Thymus (tissue), 14 donors: ENCODE data around the gene PPP1R2B. TPM values are rescaled to one million over a fixed set of nuclear protein-coding genes. Genes with fewer than 3 reads are reported as not detected.

Experiments
- DNase-seq, 9 donors: peaks; one replicate each; pipeline ENCODE4 v3.0.0-alpha.2; 2013; ENCODE audit warnings: low spot score in 9 of 9, low read depth in 6 of 9, missing footprints in 1 of 9
- H3K27ac ChIP-seq, 2 donors: one replicate each; pipeline ENCODE4 v1.5.1; 2013; ENCODE audit warnings: control low read depth in 1 of 2, low read depth in 1 of 2, low read length in 1 of 2, mild to moderate bottlenecking in 1 of 2, moderate library complexity in 1 of 2
- H3K27me3 ChIP-seq, 2 donors: one replicate each; pipeline ENCODE4 v1.5.1; 2013; ENCODE audit warnings: low read length in 1 of 2; ENCODE audit not compliant: control insufficient read depth in 2 of 2, insufficient read depth in 1 of 2
- H3K36me3 ChIP-seq, 2 donors: one replicate each; pipeline ENCODE4 v1.5.1; 2013; ENCODE audit warnings: low read length in 1 of 2, mild to moderate bottlenecking in 1 of 2, moderate library complexity in 1 of 2; ENCODE audit not compliant: control insufficient read depth in 2 of 2, insufficient read depth in 2 of 2
- H3K4me1 ChIP-seq, 2 donors: one replicate each; pipeline ENCODE4 v1.5.1; 2013; ENCODE audit warnings: low read length in 2 of 2; ENCODE audit not compliant: control insufficient read depth in 2 of 2, insufficient read depth in 2 of 2
- H3K4me3 ChIP-seq, 2 donors: one replicate each; pipeline ENCODE4 v1.5.1; 2013; ENCODE audit warnings: low read length in 2 of 2, control low read depth in 1 of 2, mild to moderate bottlenecking in 1 of 2
- H3K9me3 ChIP-seq, 2 donors: one replicate each; pipeline ENCODE4 v1.5.1; 2013; ENCODE audit warnings: low read length in 1 of 2, mild to moderate bottlenecking in 1 of 2; ENCODE audit not compliant: control insufficient read depth in 2 of 2, insufficient read depth in 1 of 2
- WGBS: extraction: QIAGEN DNeasy Blood & Tissue Kit; methylation state at CpG from one replicate; pipeline ENCODE4 v1.1.7; 2013; 5-methylcytosine and 5-hydroxymethylcytosine counted together
- long read RNA-seq, 10 donors: transcript quantifications; one replicate each; lab custom pipeline, GENCODE V29; 2026
- polyA plus RNA-seq: library from polyadenylated mRNA; stranded (reverse); fragments of 200-250 nt; gene quantifications from one replicate; pipeline ENCODE4 v1.2.3, GENCODE V29; 2013
- total RNA-seq: library from RNA; stranded (reverse); fragments of 120-200 nt; gene quantifications from one replicate; pipeline ENCODE4 v1.2.4, GENCODE V29; 2013
- donor health status: healthy.

PPP1R2B gene
- 0.14 TPM for total RNA-seq
- 0.07 TPM for polyA plus RNA-seq
- long read RNA-seq, donor 1 = 0 reads
- long read RNA-seq, donor 2 = 0 reads
- long read RNA-seq, donor 3 = 0 reads
- long read RNA-seq, donor 4 = 0 reads
- long read RNA-seq, donor 5 = 0 reads
- long read RNA-seq, donor 6 = 0 reads
- long read RNA-seq, donor 7, partial matches to known transcripts = 0 of 1 reads
- long read RNA-seq, donor 7, other reads (novel, unspliced or antisense) = 0 of 1 reads
- long read RNA-seq, donor 8 = 0 reads
- long read RNA-seq, donor 9 = 0 reads
- long read RNA-seq, donor 10, partial matches to known transcripts = 0 of 1 reads
- long read RNA-seq, donor 10, other reads (novel, unspliced or antisense) = 0 of 1 reads

DNA sequence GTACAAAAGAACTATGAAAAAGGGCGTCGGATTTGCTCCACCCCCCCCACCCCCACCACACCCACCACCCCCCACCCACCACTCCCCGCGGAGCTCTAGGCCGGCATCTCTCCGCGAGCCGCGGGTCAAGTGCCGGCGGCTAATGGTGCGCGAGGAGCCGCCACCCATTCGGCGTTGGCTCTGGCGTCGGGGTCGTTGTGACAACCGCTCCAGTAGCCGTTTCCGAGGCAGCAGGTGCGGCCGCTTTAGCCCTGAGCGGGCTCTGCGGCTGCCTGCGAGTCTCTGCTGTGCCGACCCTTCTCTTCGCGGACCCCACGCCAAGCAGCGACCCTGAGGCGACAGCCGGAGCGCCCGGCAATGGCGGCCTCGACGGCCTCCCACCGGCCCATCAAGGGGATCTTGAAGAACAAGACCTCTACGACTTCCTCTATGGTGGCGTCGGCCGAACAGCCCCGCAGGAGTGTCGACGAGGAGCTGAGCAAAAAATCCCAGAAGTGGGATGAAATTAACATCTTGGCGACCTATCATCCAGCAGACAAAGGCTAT lies at the start of gene PPP1R2B:
Gene PPP1R2B, plus strand, starts transcription at position 90 of the 546 bp plus-strand sequence. Its CDS starts 268 bp downstream, at position 358.
- H3K36me3 ChIP-seq = no peaks in the 10 kb centered on the region
- no peaks in the 10 kb centered on the region for H3K9me3 ChIP-seq
- no peaks in the 10 kb centered on the region for H3K4me1 ChIP-seq
- no peak for DNase-seq
- WGBS = 52% methylated on average over 48 of the region's 48 CpGs
- peaks cover 0 to 13% of the 10 kb centered on the region in 2 donors for H3K27me3 ChIP-seq
- H3K4me3 ChIP-seq = no peak within 1 kb of the TSS
- no peak within 1 kb of the TSS for H3K27ac ChIP-seq

DNA sequence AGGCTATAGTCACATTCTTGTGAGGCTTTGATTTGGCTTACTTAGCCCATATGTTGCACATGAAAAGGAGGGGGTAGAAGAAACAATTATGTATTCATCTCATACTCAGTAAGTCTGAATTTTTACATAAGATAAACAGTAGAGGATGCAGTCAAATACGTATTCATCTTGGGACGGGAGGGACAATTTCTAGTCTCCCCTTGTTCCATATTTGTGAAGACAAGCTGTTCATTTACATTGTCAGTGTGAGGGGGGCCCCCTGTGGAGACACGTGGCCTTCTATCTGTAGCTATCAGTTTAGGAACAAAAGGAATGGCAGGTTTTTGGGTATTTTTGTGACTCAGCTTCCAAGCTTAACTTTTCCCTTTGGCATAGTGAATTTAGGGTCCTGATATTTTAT lies 49.2 kb upstream of the PPP1R2B start:
- Histone ChIP-seq H3K4me1 (no peaks in the 10 kb centered on the region), H3K36me3 (no peaks in the 10 kb centered on the region), H3K27ac (no peak overlapping the region), H3K9me3 (no peaks in the 10 kb centered on the region), H3K27me3 (no peaks in the 10 kb centered on the region), H3K4me3 (no peak overlapping the region)
- 45% methylated on average over 3 of the region's 3 CpGs for WGBS
- DNase-seq = no peak

GRCh38 chr5:156802501-156802900 lies 47.6 kb upstream of the PPP1R2B start:
- 81% methylated on average over 5 of the region's 5 CpGs for WGBS
- no peaks in the 10 kb centered on the region for H3K4me1 ChIP-seq
- H3K4me3 ChIP-seq = no peak overlapping the region
- no peaks in the 10 kb centered on the region for H3K27me3 ChIP-seq
- no peaks in the 10 kb centered on the region for H3K36me3 ChIP-seq
- H3K9me3 ChIP-seq = no peaks in the 10 kb centered on the region
- no peak overlapping the region for H3K27ac ChIP-seq
- DNase-seq = no peak

DNA sequence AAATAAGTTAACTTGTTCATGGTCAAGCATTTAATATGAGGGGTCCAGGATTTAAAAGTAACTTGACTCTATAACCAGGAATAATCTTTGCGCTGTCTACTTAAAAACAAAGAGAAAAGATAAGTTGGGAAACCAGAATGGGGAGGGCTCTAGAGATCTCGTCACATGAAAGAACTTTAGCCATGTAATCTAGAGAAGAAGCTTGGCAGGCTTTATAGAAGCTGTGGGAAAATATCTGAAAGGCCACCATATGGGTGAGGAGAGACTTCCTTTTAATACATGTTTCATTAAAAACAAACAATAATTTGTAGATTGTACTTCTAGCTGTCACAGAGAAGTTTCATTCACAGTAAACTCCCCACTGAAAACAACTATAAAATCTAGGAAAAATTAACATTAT lies 46.7 kb upstream of the PPP1R2B start:
- Histone ChIP-seq H3K4me1 (no peaks in the 10 kb centered on the region), H3K27me3 (no peaks in the 10 kb centered on the region), H3K4me3 (no peak overlapping the region), H3K27ac (no peak overlapping the region), H3K9me3 (no peaks in the 10 kb centered on the region), H3K36me3 (no peaks in the 10 kb centered on the region)
- DNase-seq = no peak
- 88% methylated on average over 2 of the region's 2 CpGs for WGBS

- no peaks in the 10 kb centered on the region for H3K9me3 ChIP-seq
- H3K27me3 ChIP-seq = no peaks in the 10 kb centered on the region
- no peaks in the 10 kb centered on the region for H3K36me3 ChIP-seq
- H3K4me3 ChIP-seq = no peak overlapping the region
- no peak for DNase-seq
- no peak overlapping the region for H3K27ac ChIP-seq
- H3K4me1 ChIP-seq = no peaks in the 10 kb centered on the region
- WGBS = 96% methylated on average over 1 of the region's 1 CpG
Observed at GRCh38 chr5:156812959-156813358, 37.1 kb upstream of the PPP1R2B start.

GRCh38 chr5:156815988-156816599 lies 34.0 kb upstream of the PPP1R2B start:
- H3K27me3 ChIP-seq = no peaks in the 10 kb centered on the region
- no peak overlapping the region for H3K27ac ChIP-seq
- no peaks in the 10 kb centered on the region for H3K36me3 ChIP-seq
- H3K4me1 ChIP-seq = no peaks in the 10 kb centered on the region
- peak in 2 of 9 donors; percentile 8 to 11 for DNase-seq
- WGBS = 77% methylated on average over 6 of the region's 6 CpGs
- no peaks in the 10 kb centered on the region for H3K9me3 ChIP-seq
- H3K4me3 ChIP-seq = no peak overlapping the region

GRCh38 chr5:156819537-156819936 lies 30.6 kb upstream of the PPP1R2B start:
- no peak overlapping the region for H3K27ac ChIP-seq
- 89% methylated on average over 3 of the region's 3 CpGs for WGBS
- no peak overlapping the region for H3K4me3 ChIP-seq
- no peaks in the 10 kb centered on the region for H3K9me3 ChIP-seq
- H3K4me1 ChIP-seq = no peaks in the 10 kb centered on the region
- H3K27me3 ChIP-seq = no peaks in the 10 kb centered on the region
- DNase-seq = no peak
- no peaks in the 10 kb centered on the region for H3K36me3 ChIP-seq

DNA sequence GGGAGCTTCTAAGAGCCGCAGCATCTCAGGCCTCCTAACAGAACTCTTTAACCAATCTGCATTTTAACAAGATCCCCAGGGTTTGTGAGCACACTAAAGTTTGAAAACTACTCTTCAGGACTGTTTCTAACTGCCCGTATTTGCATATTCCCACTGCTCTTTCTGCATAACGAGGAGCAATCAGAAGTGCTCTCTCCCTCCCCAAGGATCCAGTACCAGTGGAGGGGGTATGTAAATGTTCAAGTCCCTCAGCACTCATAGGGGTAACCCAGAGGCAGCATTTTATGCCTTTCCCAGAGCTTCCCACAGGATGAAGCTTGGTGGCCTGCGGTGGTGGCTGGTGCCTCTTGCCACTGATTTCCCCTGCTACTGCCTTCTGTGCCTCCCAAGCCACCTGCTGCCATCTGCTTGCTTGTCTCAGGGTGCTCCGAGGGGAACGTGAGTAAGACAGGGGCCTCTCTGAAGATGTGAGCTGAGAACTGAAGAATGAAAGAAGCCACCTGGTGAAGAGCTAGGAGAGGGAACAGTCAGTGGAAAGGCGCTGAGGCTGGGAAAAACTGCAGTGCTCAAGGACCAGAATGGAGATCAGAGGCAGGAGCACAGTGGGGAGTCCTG lies 30.0 kb upstream of the PPP1R2B start:
- Histone ChIP-seq H3K36me3 (no peaks in the 10 kb centered on the region), H3K4me1 (no peaks in the 10 kb centered on the region), H3K27ac (no peak overlapping the region), H3K27me3 (no peaks in the 10 kb centered on the region), H3K9me3 (no peaks in the 10 kb centered on the region), H3K4me3 (no peak overlapping the region)
- no peak for DNase-seq
- WGBS = 89% methylated on average over 7 of the region's 7 CpGs

- H3K36me3 ChIP-seq = no peaks in the 10 kb centered on the region
- H3K4me1 ChIP-seq = no peaks in the 10 kb centered on the region
- 98% methylated on average over 4 of the region's 4 CpGs for WGBS
- H3K27me3 ChIP-seq = no peaks in the 10 kb centered on the region
- DNase-seq = no peak
- H3K9me3 ChIP-seq = no peaks in the 10 kb centered on the region
- H3K27ac ChIP-seq = no peak overlapping the region
- no peak overlapping the region for H3K4me3 ChIP-seq
Observed at GRCh38 chr5:156824241-156824640, 25.9 kb upstream of the PPP1R2B start.
